Measurements from ENCODE around the gene SEZ6L2. TPM values are rescaled to one million over a fixed set of nuclear protein-coding genes. Genes with fewer than 3 reads are reported as not detected.
"Not testable (repeated sequence)": the region's sequence is repeated elsewhere in the genome, so short reads cannot be mapped to it uniquely, and the experiment has no call there.

SEZ6L2 gene
- total and polyA plus RNA-seq, 9 of the 15 experiments (the other 6 are each of a cell fraction or from before 2014, with no cell fraction given): 0.10 to 2.1 (median 0.72) TPM

DNA sequence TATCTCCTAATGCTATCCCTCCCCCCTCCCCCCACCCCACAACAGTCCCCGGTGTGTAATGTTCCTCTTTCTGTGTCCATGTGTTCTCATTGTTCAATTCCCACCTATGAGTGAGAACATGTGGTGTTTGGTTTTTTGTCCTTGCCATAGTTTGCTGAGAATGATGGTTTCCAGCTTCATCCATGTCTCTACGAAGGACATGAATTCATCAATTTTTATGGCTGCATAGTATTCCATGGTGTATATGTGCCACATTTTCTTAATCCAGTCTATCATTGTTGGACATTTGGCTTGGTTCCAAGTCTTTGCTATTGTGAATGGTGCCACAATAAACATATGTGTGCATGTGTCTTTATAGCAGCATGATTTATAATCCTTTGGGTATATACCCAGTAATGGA is 32.4 kb upstream of the SEZ6L2 start:
- H3K4me3 ChIP-seq; in situ Hi-C loops (cut with MboI); ATAC-seq; CTCF ChIA-PET (ENCODE audit: low intra/inter-chr PET ratio); H2AFZ ChIP-seq (ENCODE audit: low read depth, low read length); H3K79me2 ChIP-seq (ENCODE audit: control insufficient read depth, insufficient read depth, low read length); intact Hi-C loops (cut with micrococcal nuclease); H3K9ac ChIP-seq (ENCODE audit: insufficient read depth in 1 of 2, low read depth in 2 of 2, low read length in 2 of 2); H3K9me3 ChIP-seq (replicated peaks; ENCODE audit: control insufficient read depth, insufficient read depth, low read depth, low read length); H3K36me3 ChIP-seq (ENCODE audit: control insufficient read depth, insufficient read depth, low read length); H3K4me1 ChIP-seq (replicated peaks in 1 of 2; ENCODE audit: control insufficient read depth in 2 of 2, insufficient read depth in 2 of 2, low read length in 2 of 2); BruUV-seq (replicated peaks); FAIRE-seq; DNase-seq (ENCODE audit: extremely low read depth in 1 of 4, low spot score in 3 of 4); H3K27ac ChIP-seq (ENCODE audit: extremely low read depth, low read depth, low read length); H4K20me1 ChIP-seq (replicated peaks; ENCODE audit: control insufficient read depth, insufficient read depth, low read length); H3K9me1 ChIP-seq (ENCODE audit: control insufficient read depth, insufficient read depth, low read length); H3K27me3 ChIP-seq (ENCODE audit: control insufficient read depth in 2 of 2, insufficient read depth in 2 of 2, low read length in 2 of 2); POLR2A ChIA-PET; H3K4me2 ChIP-seq (ENCODE audit: insufficient read depth, low read length): not testable (repeated sequence)
- WGBS (ENCODE audit: insufficient coverage, low coverage, missing lambda C conversion rate): 62% methylated on average over 1 of the region's 2 CpGs
- TF ChIP-seq NFIC (IDR thresholded peaks at IDR 0.05) (peak; percentile 70), ZNF146 (CRISPR knock-in tag; IDR thresholded peaks at IDR 0.05; ENCODE audit: unreplicated experiment) (peak; percentile 42)

DNA sequence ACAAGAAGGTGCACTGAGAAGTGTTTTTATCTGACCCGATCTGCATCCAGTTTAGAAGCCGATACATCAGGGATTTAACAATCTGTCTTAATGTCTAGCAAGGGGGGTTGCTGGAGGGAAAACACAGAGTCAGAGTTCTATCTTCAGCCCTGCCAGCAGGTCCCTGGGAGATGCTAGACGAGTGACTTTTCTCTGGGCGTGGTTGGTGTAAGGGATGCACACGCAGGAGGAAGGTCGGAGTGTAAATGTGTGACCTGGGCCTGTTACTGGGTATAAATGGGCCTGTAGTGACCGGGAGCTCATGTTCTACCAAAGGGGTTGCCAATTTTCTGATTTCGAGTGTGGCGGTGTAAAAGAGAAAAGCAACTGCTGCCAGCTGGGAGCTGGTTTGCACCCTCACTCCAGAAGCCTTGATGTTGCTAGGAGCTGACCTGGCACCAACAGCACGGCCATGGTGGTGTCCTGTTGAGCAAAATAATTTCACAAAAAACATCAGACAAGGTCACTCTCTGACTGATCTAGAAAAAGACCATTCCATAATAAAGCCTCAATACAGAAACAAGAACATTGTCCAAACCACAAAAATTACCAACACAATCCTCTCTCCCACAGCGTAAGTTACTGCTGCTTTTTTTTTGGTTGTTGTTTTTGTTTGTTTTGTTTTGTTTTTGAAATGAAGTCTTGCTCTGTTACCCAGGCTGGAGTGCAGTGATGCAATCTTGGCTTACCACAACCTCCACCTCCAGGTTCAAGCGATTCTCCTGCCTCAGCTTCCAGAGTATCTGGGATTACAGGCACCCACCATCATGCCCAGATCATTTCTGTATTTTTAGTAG is 27.9 kb upstream of the SEZ6L2 start:
- CTCF ChIA-PET (ENCODE audit: low intra/inter-chr PET ratio): no interaction called here
- Histone ChIP-seq H3K4me1 (replicated peaks in 1 of 2; ENCODE audit: control insufficient read depth in 2 of 2, insufficient read depth in 2 of 2, low read length in 2 of 2) (peaks cover 13 to 29% of the 10 kb centered on the region in 2 experiments; a peak in 4 of 5 replicates), H3K79me2 (ENCODE audit: control insufficient read depth, insufficient read depth, low read length) (peaks cover 27% of the 10 kb centered on the region), H3K9me1 (ENCODE audit: control insufficient read depth, insufficient read depth, low read length) (no peaks in the 10 kb centered on the region), H3K4me3 (no peak overlapping the region), H2AFZ (ENCODE audit: low read depth, low read length) (peak overlapping the region; percentile 100; the same call in 1 of the 2 replicates), H3K27ac (ENCODE audit: extremely low read depth, low read depth, low read length) (no peak overlapping the region; the same call in 2 of the 3 replicates), H4K20me1 (replicated peaks; ENCODE audit: control insufficient read depth, insufficient read depth, low read length) (no peaks in the 10 kb centered on the region), H3K9ac (ENCODE audit: insufficient read depth in 1 of 2, low read depth in 2 of 2, low read length in 2 of 2) (peak overlapping the region; percentile 91 to 94; a peak in 2 of 4 replicates), H3K27me3 (ENCODE audit: control insufficient read depth in 2 of 2, insufficient read depth in 2 of 2, low read length in 2 of 2) (no peaks in the 10 kb centered on the region), H3K4me2 (ENCODE audit: insufficient read depth, low read length) (peak overlapping the region; percentile 86), H3K36me3 (ENCODE audit: control insufficient read depth, insufficient read depth, low read length) (peaks cover 9% of the 10 kb centered on the region; the same call in 1 of the 3 replicates), H3K9me3 (replicated peaks; ENCODE audit: control insufficient read depth, insufficient read depth, low read depth, low read length) (no peaks in the 10 kb centered on the region)
- peak in 2 of 4 experiments; percentile 21 to 26 for DNase-seq (ENCODE audit: extremely low read depth in 1 of 4, low spot score in 3 of 4)
- in situ Hi-C loops (cut with MboI) (no loop called here), intact Hi-C loops (cut with micrococcal nuclease) (loop anchor here (5.0 kb wide), 2 partner anchors 35 to 70 kb away; partner anchors contain the start of genes HIRIP3, INO80E and TMEM219)
- POLR2A ChIA-PET: interaction anchor here (0.6 to 3.0 kb wide), 9 partner anchors 11 to 1159 kb away, joined by 3 to 17 read pairs (median 5); partner anchors contain the start of gene TMEM219
- ATAC-seq: no peak
- 51% methylated on average over 12 of the region's 12 CpGs for WGBS (ENCODE audit: insufficient coverage, low coverage, missing lambda C conversion rate)
- BruUV-seq (replicated peaks): no TSS peak
- FAIRE-seq: no peak
- no peak for TF ChIP-seq MYBL2 (IDR thresholded peaks at IDR 0.05; ENCODE audit: low read depth)
- no peak for TF ChIP-seq MYBL2 (CRISPR knock-in tag; IDR thresholded peaks at IDR 0.05; ENCODE audit: borderline replicate concordance)
- TF ChIP-seq MEF2D (tag; conservative IDR thresholded peaks at IDR 0.05; ENCODE audit: low read depth): no peak
- TF ChIP-seq CBX8 (IDR thresholded peaks at IDR 0.05; ENCODE audit: borderline replicate concordance, extremely low read depth, low read depth, low read length, poor library complexity, severe bottlenecking): no peak
- TF ChIP-seq, protein P1, sequence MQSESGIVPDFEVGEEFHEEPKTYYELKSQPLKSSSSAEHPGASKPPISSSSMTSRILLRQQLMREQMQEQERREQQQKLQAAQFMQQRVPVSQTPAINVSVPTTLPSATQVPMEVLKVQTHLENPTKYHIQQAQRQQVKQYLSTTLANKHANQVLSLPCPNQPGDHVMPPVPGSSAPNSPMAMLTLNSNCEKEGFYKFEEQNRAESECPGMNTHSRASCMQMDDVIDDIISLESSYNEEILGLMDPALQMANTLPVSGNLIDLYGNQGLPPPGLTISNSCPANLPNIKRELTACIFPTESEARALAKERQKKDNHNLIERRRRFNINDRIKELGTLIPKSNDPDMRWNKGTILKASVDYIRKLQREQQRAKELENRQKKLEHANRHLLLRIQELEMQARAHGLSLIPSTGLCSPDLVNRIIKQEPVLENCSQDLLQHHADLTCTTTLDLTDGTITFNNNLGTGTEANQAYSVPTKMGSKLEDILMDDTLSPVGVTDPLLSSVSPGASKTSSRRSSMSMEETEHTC (IDR thresholded peaks at IDR 0.05): no peak
- TF ChIP-seq CEBPG (CRISPR knock-in tag; IDR thresholded peaks at IDR 0.05): peak; percentile 50
- TF ChIP-seq CEBPG (tag; conservative IDR thresholded peaks at IDR 0.05 in 1 of 2, IDR thresholded peaks at IDR 0.05 in 1 of 2): peak in 1 of 2 experiments; percentile 61; a peak in 2 of 4 replicates
- TF ChIP-seq MXD1 (CRISPR knock-in tag; IDR thresholded peaks at IDR 0.05; ENCODE audit: borderline replicate concordance, poor library complexity, severe bottlenecking): no peak
- no peak for TF ChIP-seq FIP1L1 (IDR thresholded peaks at IDR 0.05; ENCODE audit: low read depth, low read length, poor library complexity, severe bottlenecking)

All from K562 (cell line).